VCaP (cell line): ENCODE measurements around the gene ETFBKMT.

Source experiments
- H3K27ac ChIP-seq: fragments of 450-650 bp; 2 replicates; pipeline ENCODE4 v1.5.1; 2017
- CTCF ChIP-seq: fragments of 450-650 bp; conservative IDR thresholded peaks from 2 replicates; pipeline ENCODE4 v1.5.1; 2017; ENCODE audit warnings: mild to moderate bottlenecking, moderate library complexity

Gene ETFBKMT

GRCh38 chr12:31627456-31628054 lies 31.9 kb upstream of the ETFBKMT start:
- no peak for TF ChIP-seq CTCF
- H3K27ac ChIP-seq, result no peak overlapping the region

- H3K27ac ChIP-seq, result no peak overlapping the region
- no peak for TF ChIP-seq CTCF
Measured at GRCh38 chr12:31629756-31630732, 29.4 kb upstream of the ETFBKMT start.

- no peak for TF ChIP-seq CTCF
- H3K27ac ChIP-seq, result no peak overlapping the region
Measured at GRCh38 chr12:31631023-31631724, 28.3 kb upstream of the ETFBKMT start.

- no peak for TF ChIP-seq CTCF
- H3K27ac ChIP-seq, result no peak overlapping the region
Measured at GRCh38 chr12:31631809-31632208, 27.7 kb upstream of the ETFBKMT start.

- TF ChIP-seq CTCF, result no peak
- no peak overlapping the region for H3K27ac ChIP-seq
Measured at GRCh38 chr12:31633464-31633863, 26.0 kb upstream of the ETFBKMT start.

GRCh38 chr12:31634620-31635019 lies 24.9 kb upstream of the ETFBKMT start:
- H3K27ac ChIP-seq, result no peak overlapping the region
- no peak for TF ChIP-seq CTCF

- no peak for TF ChIP-seq CTCF
- H3K27ac ChIP-seq, result no peak overlapping the region
Measured at GRCh38 chr12:31641509-31642090, 17.9 kb upstream of the ETFBKMT start.
